H9 (cell line): ENCODE measurements around the gene ZNF425. TPM values are rescaled to one million over a fixed set of nuclear protein-coding genes. Genes with fewer than 3 reads are reported as not detected.

Source experiments
- DNase-seq: peaks from one replicate; pipeline ENCODE4 v3.0.0-alpha.2; 2017
- H2AFZ ChIP-seq: one replicate; pipeline ENCODE4 v1.6.1; 2013; ENCODE audit warnings: mild to moderate bottlenecking, low read length, control low read depth, moderate library complexity
- H2AK5ac ChIP-seq: 2 replicates; pipeline ENCODE4 v1.6.1; 2013; ENCODE audit warnings: low read length, control low read depth, mixed read lengths; ENCODE audit not compliant: insufficient read length
- H2BK120ac ChIP-seq: one replicate; pipeline ENCODE4 v1.6.1; 2013; ENCODE audit warnings: low read depth, mild to moderate bottlenecking, low read length, control low read depth, inconsistent platforms; ENCODE audit not compliant: poor library complexity, severe bottlenecking
- H2BK12ac ChIP-seq: 2 replicates; pipeline ENCODE4 v1.6.1; 2013; ENCODE audit warnings: low read length, control low read depth, mixed read lengths, low read depth; ENCODE audit not compliant: insufficient read length
- H2BK15ac ChIP-seq: 2 replicates; pipeline ENCODE4 v1.6.1; 2013; ENCODE audit warnings: low read depth, low read length, control low read depth
- H2BK20ac ChIP-seq: one replicate; pipeline ENCODE4 v1.6.1; 2013; ENCODE audit warnings: low read depth, mild to moderate bottlenecking, low read length, control low read depth, inconsistent platforms; ENCODE audit not compliant: poor library complexity, severe bottlenecking
- H2BK5ac ChIP-seq: 2 replicates; pipeline ENCODE4 v1.6.1; 2013; ENCODE audit warnings: low read length, control low read depth, mixed read lengths; ENCODE audit not compliant: insufficient read length
- H3K14ac ChIP-seq: 2 replicates; pipeline ENCODE4 v1.6.1; 2013; ENCODE audit warnings: low read length, control low read depth; ENCODE audit not compliant: insufficient read depth
- H3K18ac ChIP-seq: 2 replicates; pipeline ENCODE4 v1.6.1; 2013; ENCODE audit warnings: low read depth, mild to moderate bottlenecking, mixed read lengths, low read length, control low read depth; ENCODE audit not compliant: insufficient read length
- H3K23ac ChIP-seq: 2 replicates; pipeline ENCODE4 v1.6.1; 2013; ENCODE audit warnings: low read length, control low read depth, mixed read lengths, low read depth; ENCODE audit not compliant: insufficient read length
- H3K23me2 ChIP-seq: 2 replicates; pipeline ENCODE4 v1.6.1; 2013; ENCODE audit warnings: low read depth, mild to moderate bottlenecking, mixed read lengths, low read length, control low read depth; ENCODE audit not compliant: insufficient read length, poor library complexity, severe bottlenecking
- H3K27ac ChIP-seq: 2 replicates; pipeline ENCODE4 v1.5.1; 2013; ENCODE audit warnings: low read length, control low read depth, mixed read lengths, low read depth; ENCODE audit not compliant: insufficient read length
- H3K27me3 ChIP-seq: 2 replicates; pipeline ENCODE4 v1.6.1; 2013; ENCODE audit warnings: low read length, control low read depth, inconsistent platforms; ENCODE audit not compliant: insufficient read depth
- H3K4ac ChIP-seq: 2 replicates; pipeline ENCODE4 v1.6.1; 2013; ENCODE audit warnings: low read depth, mild to moderate bottlenecking, control low read depth, inconsistent platforms, low read length, moderate library complexity
- H3K4me1 ChIP-seq: 2 replicates; pipeline ENCODE4 v1.6.1; 2013; ENCODE audit warnings: low read length, control low read depth, inconsistent platforms; ENCODE audit not compliant: insufficient read depth
- H3K4me2 ChIP-seq: 2 replicates; pipeline ENCODE4 v1.6.1; 2013; ENCODE audit warnings: low read length, control low read depth, mixed read lengths; ENCODE audit not compliant: insufficient read length, insufficient read depth
- H3K56ac ChIP-seq: 2 replicates; pipeline ENCODE4 v1.6.1; 2013; ENCODE audit warnings: low read depth, mild to moderate bottlenecking, mixed read lengths, low read length, control low read depth; ENCODE audit not compliant: insufficient read length
- H3K79me1 ChIP-seq: 2 replicates; pipeline ENCODE4 v1.6.1; 2013; ENCODE audit warnings: low read depth, mild to moderate bottlenecking, moderate library complexity, low read length, control low read depth, inconsistent platforms; ENCODE audit not compliant: insufficient read depth, poor library complexity, severe bottlenecking
- H3K79me2 ChIP-seq: 2 replicates; pipeline ENCODE4 v1.6.1; 2013; ENCODE audit warnings: low read length, control low read depth, inconsistent platforms; ENCODE audit not compliant: insufficient read depth
- H3K9ac ChIP-seq: 2 replicates; pipeline ENCODE4 v1.6.1; 2013; ENCODE audit warnings: low read length, control low read depth, mixed read lengths; ENCODE audit not compliant: insufficient read length; ENCODE audit errors: extremely low read depth
- H3K9me3 ChIP-seq: one replicate; pipeline ENCODE4 v1.6.1; 2013; ENCODE audit warnings: low read depth, low read length, inconsistent platforms; ENCODE audit not compliant: control insufficient read depth
- H3T11ph ChIP-seq: one replicate; pipeline ENCODE4 v1.6.1; 2013; ENCODE audit warnings: mild to moderate bottlenecking, low read length, control low read depth, inconsistent platforms
- H4K20me1 ChIP-seq: one replicate; pipeline ENCODE4 v1.6.1; 2013; ENCODE audit not compliant: control insufficient read depth, insufficient read length, insufficient read depth
- H4K5ac ChIP-seq: 2 replicates; pipeline ENCODE4 v1.6.1; 2013; ENCODE audit warnings: low read depth, mild to moderate bottlenecking, mixed read lengths, low read length, control low read depth; ENCODE audit not compliant: insufficient read length
- H4K8ac ChIP-seq: replicated peaks from 2 replicates; pipeline ENCODE4 v1.6.1; 2013; ENCODE audit warnings: low read length, control low read depth, mixed read lengths, low read depth; ENCODE audit not compliant: insufficient read length
- H4K91ac ChIP-seq: 2 replicates; pipeline ENCODE4 v1.6.1; 2013; ENCODE audit warnings: low read depth, mild to moderate bottlenecking, moderate library complexity, mixed read lengths, low read length, control low read depth; ENCODE audit not compliant: insufficient read length
- H3K27ac Mint-ChIP-seq, 3 experiments: 2 replicates in 2 of 3; 3 replicates in 1 of 3; pipeline ENCODE4 v1.8.0; 2020 to 2021; ENCODE audit warnings: mixed read lengths in 3 of 3, mild to moderate bottlenecking in 1 of 3, moderate library complexity in 1 of 3
- H3K27me3 Mint-ChIP-seq: 2 replicates; pipeline ENCODE4 v1.8.0; 2021; ENCODE audit warnings: low read depth, mild to moderate bottlenecking, moderate library complexity, mixed read lengths
- H3K36me3 Mint-ChIP-seq, 3 experiments: 2 replicates in 2 of 3; 3 replicates in 1 of 3; pipeline ENCODE4 v1.8.0; 2020 to 2021; ENCODE audit warnings: low read depth in 3 of 3, mixed read lengths in 3 of 3; ENCODE audit not compliant: insufficient read depth in 1 of 3
- H3K4me1 Mint-ChIP-seq, 2 experiments: 2 replicates each; pipeline ENCODE4 v1.8.0; 2020; ENCODE audit warnings: mixed read lengths in 2 of 2
- H3K4me3 Mint-ChIP-seq, 2 experiments: 2 replicates in 1 of 2; 3 replicates in 1 of 2; pipeline ENCODE4 v1.8.0; 2020 to 2021; ENCODE audit warnings: mild to moderate bottlenecking in 2 of 2, mixed read lengths in 2 of 2, moderate library complexity in 1 of 2
- H3K9me3 Mint-ChIP-seq, 2 experiments: 2 replicates in 1 of 2; 3 replicates in 1 of 2; pipeline ENCODE4 v1.8.0; 2020; ENCODE audit warnings: mild to moderate bottlenecking in 2 of 2, mixed read lengths in 2 of 2, moderate library complexity in 1 of 2
- CTCF ChIP-seq: fragments of 200-600 bp; sonication (generic); conservative IDR thresholded peaks from 3 replicates; pipeline ENCODE4 v1.8.0; 2021; ENCODE audit warnings: antibody characterized with exemption, mild to moderate bottlenecking
- WGBS: extraction: QIAGEN DNeasy Blood & Tissue Kit; methylation state at CpG from one replicate; pipeline ENCODE4 v1.1.7; 2013; ENCODE audit warnings: missing lambda C conversion rate, low lambda C conversion rate, mixed read lengths; ENCODE audit not compliant: insufficient read length; ENCODE audit errors: extremely low coverage; 5-methylcytosine and 5-hydroxymethylcytosine counted together
- total RNA-seq: library from RNA; stranded (reverse); gene quantifications from 2 replicates; pipeline ENCODE4 v1.2.1, GENCODE V29; 2021

The ZNF425 gene
- total RNA-seq, 1 experiment from 2014 or later = 5.4 TPM

DNA sequence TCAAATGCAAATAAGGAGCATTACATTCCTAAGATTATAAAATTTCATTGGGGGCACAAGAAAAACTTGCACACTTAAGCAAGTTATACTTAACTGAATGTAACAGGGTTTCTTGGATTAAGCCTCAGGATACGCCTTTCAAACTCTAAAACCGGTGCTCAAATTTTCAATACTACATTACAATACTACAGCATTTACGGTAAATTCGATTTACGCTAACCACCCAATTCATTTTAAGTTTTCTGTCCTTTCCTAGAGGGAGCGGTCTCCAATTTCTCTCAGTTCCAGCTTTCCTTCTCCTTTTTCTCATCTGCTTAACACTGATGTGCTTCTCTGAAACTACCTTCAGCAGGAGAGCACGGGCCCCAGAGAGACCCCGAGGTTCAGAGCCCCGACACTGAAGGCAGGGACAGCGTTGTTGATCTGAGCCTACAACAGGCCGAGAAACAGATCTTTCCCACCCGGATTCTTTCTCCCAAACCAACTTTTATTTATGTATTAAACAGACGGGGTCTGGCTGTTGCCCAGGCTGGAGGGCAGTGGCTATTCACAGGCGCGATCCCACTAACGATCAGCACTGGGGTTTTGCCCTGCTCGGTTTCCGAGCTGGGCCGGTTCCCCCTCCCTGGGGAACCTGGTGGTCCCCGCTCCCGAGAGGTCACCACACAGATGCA is 798 bp downstream of the ZNF425 start:
- Histone ChIP-seq H3K14ac (peak overlapping the region; percentile 91), H2BK120ac (no peak overlapping the region), H2BK12ac (no peak overlapping the region), H4K8ac (no peak overlapping the region), H3K23ac (no peak overlapping the region), H3K79me1 (peaks cover 5% of the 10 kb centered on the region), H2BK15ac (0 out of 2 replicates have a peak overlapping the region, but pooled peaks have one; percentile 7), H3K27me3 (no peaks in the 10 kb centered on the region), H3K27ac (no peak overlapping the region), H3K4me2 (peak overlapping the region; percentile 99), H2AFZ (no peak overlapping the region), H4K20me1 (no peaks in the 10 kb centered on the region), H3K4ac (no peak overlapping the region), H3T11ph (no peak overlapping the region), H3K9ac (peak overlapping the region; percentile 97), H3K23me2 (peaks cover 10% of the 10 kb centered on the region), H2BK5ac (no peak overlapping the region), H3K9me3 (peaks cover 4% of the 10 kb centered on the region), H2AK5ac (no peak overlapping the region), H3K18ac (peak overlapping the region; percentile 85), H4K5ac (no peak overlapping the region), H3K79me2 (peaks cover 5% of the 10 kb centered on the region; the same call in 1 of the 2 replicates), H3K56ac (no peak overlapping the region), H4K91ac (no peak overlapping the region), H3K4me1 (no peaks in the 10 kb centered on the region; the same call in 1 of the 2 replicates), H2BK20ac (no peak overlapping the region)
- Mint-ChIP-seq H3K27me3 (no peaks in the 10 kb centered on the region), H3K36me3 (peaks cover 18 to 30% (median 20%) of the 10 kb centered on the region in 3 experiments), H3K4me3 (peak overlapping the region; percentile 98 to 99), H3K4me1 (peaks cover 14 to 23% of the 10 kb centered on the region in 2 experiments), H3K9me3 (peaks cover 9 to 13% of the 10 kb centered on the region in 2 experiments), H3K27ac (peak overlapping the region; percentile 84 to 98 (median 85))
- DNase-seq = no peak
- WGBS = no CpG with 5 or more reads among the region's 21 CpGs
- TF ChIP-seq CTCF = no peak
